Anterior cingulate cortex (tissue), 58 donors: ENCODE data around the gene NEK8.
A peak's percentile ranks its signal among the peaks of the same experiment; 100 is the strongest.

Experiments used
- DNase-seq, 58 donors: peaks; one replicate each; lab custom pipeline; 2025; lab: John Stamatoyannopoulos, UW

NEK8 gene

GRCh38 chr17:28743243-28744103 lies 14.9 kb downstream of the NEK8 start, which contains the start of gene TRAF4:
Gene TRAF4, plus strand, starts transcription at chr17:28744011. Its CDS starts 102 bp downstream, at chr17:28744113.
- peak in 54 of 58 donors; percentile 24 to 87 (median 69) for DNase-seq

- peak in 30 of 58 donors; percentile 22 to 71 (median 50) for DNase-seq
Measured at GRCh38 chr17:28744104-28744971, 15.8 kb downstream of the NEK8 start.

GRCh38 chr17:28744972-28745785 lies 16.6 kb downstream of the NEK8 start:
- DNase-seq, result peak in 56 of 58 donors; percentile 11 to 96 (median 82)

- peak in 2 of 58 donors; percentile 35 to 55 for DNase-seq
Measured at GRCh38 chr17:28745786-28746411, 17.3 kb downstream of the NEK8 start.

- peak in 47 of 58 donors; percentile 36 to 84 (median 62) for DNase-seq
Measured at GRCh38 chr17:28746611-28747050, 18.0 kb downstream of the NEK8 start.

- DNase-seq, result peak in 51 of 58 donors; percentile 30 to 90 (median 70)
Measured at GRCh38 chr17:28747051-28747691, 18.6 kb downstream of the NEK8 start.

- peak in 1 of 58 donors; percentile 7 for DNase-seq
Measured at GRCh38 chr17:28747801-28748750, 19.5 kb downstream of the NEK8 start.

- peak in 2 of 58 donors; percentile 5 to 21 for DNase-seq
Measured at GRCh38 chr17:28748852-28749515, 20.4 kb downstream of the NEK8 start.

- DNase-seq, result peak in 1 of 58 donors; percentile 11
Measured at GRCh38 chr17:28749516-28750177, 21.1 kb downstream of the NEK8 start.

- DNase-seq, result peak; percentile 43 to 95 (median 86)
Measured at GRCh38 chr17:28750178-28751047, 21.8 kb downstream of the NEK8 start.

GRCh38 chr17:28751600-28752366 lies 23.2 kb downstream of the NEK8 start:
- no peak for DNase-seq

GRCh38 chr17:28755486-28755885 lies 26.9 kb downstream of the NEK8 start:
- DNase-seq, result no peak

- DNase-seq, result no peak
Measured at GRCh38 chr17:28756049-28756804, 27.6 kb downstream of the NEK8 start.
